Measurements from ENCODE around the gene SLC1A5. TPM values are rescaled to one million over a fixed set of nuclear protein-coding genes. Genes with fewer than 3 reads are reported as not detected.
A peak's percentile ranks its signal among the peaks of the same experiment; 100 is the strongest.

Gene SLC1A5
- total RNA-seq, 1 experiment from 2014 or later, result 512 TPM

- intact Hi-C loops (cut with micrococcal nuclease; ENCODE audit: unreplicated experiment), result no loop called here
- Histone ChIP-seq H3K36me3 (ENCODE audit: control insufficient read depth, insufficient read depth, low read length) (peaks cover 10% of the 10 kb centered on the region), H3K4me3 (ENCODE audit: low read depth, low read length) (no peak overlapping the region), H3K27me3 (replicated peaks; ENCODE audit: control insufficient read depth, insufficient read depth, low read length) (no peaks in the 10 kb centered on the region), H3K4me1 (no peaks in the 10 kb centered on the region), H3K9me3 (no peaks in the 10 kb centered on the region)
- peak in 1 of 2 experiments; percentile 52 for DNase-seq
- Mint-ChIP-seq H3K36me3 (ENCODE audit: insufficient read depth, unreplicated experiment) (peaks cover 85% of the 10 kb centered on the region), H3K4me1 (ENCODE audit: low read depth, unreplicated experiment) (peaks cover 10% of the 10 kb centered on the region), H3K27ac (ENCODE audit: unreplicated experiment) (peak overlapping the region; percentile 8), H3K27me3 (ENCODE audit: insufficient read depth, unreplicated experiment) (no peaks in the 10 kb centered on the region), H3K4me3 (ENCODE audit: unreplicated experiment) (no peak overlapping the region), H3K9me3 (ENCODE audit: unreplicated experiment) (no peaks in the 10 kb centered on the region)
- BruUV-seq (replicated peaks), result no TSS peak
- TF ChIP-seq CTCF (IDR thresholded peaks at IDR 0.05; ENCODE audit: insufficient read depth in 1 of 2, low read depth in 1 of 2, low read length in 1 of 2, severe bottlenecking in 1 of 2, unreplicated experiment in 1 of 2), result no peak
- ChIA-PET CTCF (interaction anchor here (0.9 kb wide), 1 partner anchor 22 kb away, joined by 7 read pairs; no protein-coding TSS in a partner anchor), POLR2A (no interaction called here)
These were observed 51.7 kb downstream of the SLC1A5 start for GRCh38 chr19:46736531-46737297.

GRCh38 chr19:46733690-46734292, 54.6 kb downstream of the SLC1A5 start:
- no peaks in the 10 kb centered on the region for H3K4me1 ChIP-seq
- H3K27me3 Mint-ChIP-seq (ENCODE audit: insufficient read depth, unreplicated experiment), result no peaks in the 10 kb centered on the region
- H3K9me3 Mint-ChIP-seq (ENCODE audit: unreplicated experiment), result no peaks in the 10 kb centered on the region
- TF ChIP-seq CTCF (IDR thresholded peaks at IDR 0.05; ENCODE audit: insufficient read depth in 1 of 2, low read depth in 1 of 2, low read length in 1 of 2, severe bottlenecking in 1 of 2, unreplicated experiment in 1 of 2), result no peak
- ChIA-PET POLR2A (no interaction called here), CTCF (no interaction called here)
- H3K36me3 Mint-ChIP-seq (ENCODE audit: insufficient read depth, unreplicated experiment), result peaks cover 86% of the 10 kb centered on the region
- H3K27ac Mint-ChIP-seq (ENCODE audit: unreplicated experiment), result peak overlapping the region; percentile 21
- H3K27me3 ChIP-seq (replicated peaks; ENCODE audit: control insufficient read depth, insufficient read depth, low read length), result no peaks in the 10 kb centered on the region
- intact Hi-C loops (cut with micrococcal nuclease; ENCODE audit: unreplicated experiment), result no loop called here
- BruUV-seq (replicated peaks), result TSS peak; percentile 4
- no peak for DNase-seq
- H3K4me3 Mint-ChIP-seq (ENCODE audit: unreplicated experiment), result no peak overlapping the region
- H3K4me1 Mint-ChIP-seq (ENCODE audit: low read depth, unreplicated experiment), result no peaks in the 10 kb centered on the region
- H3K4me3 ChIP-seq (ENCODE audit: low read depth, low read length), result no peak overlapping the region
- peaks cover 9% of the 10 kb centered on the region for H3K36me3 ChIP-seq (ENCODE audit: control insufficient read depth, insufficient read depth, low read length)
- H3K9me3 ChIP-seq, result no peaks in the 10 kb centered on the region

GRCh38 chr19:46732966-46733689, 55.3 kb downstream of the SLC1A5 start:
- H3K4me1 ChIP-seq, result no peaks in the 10 kb centered on the region
- no peak for TF ChIP-seq CTCF (IDR thresholded peaks at IDR 0.05; ENCODE audit: insufficient read depth in 1 of 2, low read depth in 1 of 2, low read length in 1 of 2, severe bottlenecking in 1 of 2, unreplicated experiment in 1 of 2)
- Mint-ChIP-seq H3K4me3 (ENCODE audit: unreplicated experiment) (no peak overlapping the region), H3K4me1 (ENCODE audit: low read depth, unreplicated experiment) (no peaks in the 10 kb centered on the region), H3K36me3 (ENCODE audit: insufficient read depth, unreplicated experiment) (peaks cover 87% of the 10 kb centered on the region), H3K9me3 (ENCODE audit: unreplicated experiment) (no peaks in the 10 kb centered on the region), H3K27ac (ENCODE audit: unreplicated experiment) (no peak overlapping the region), H3K27me3 (ENCODE audit: insufficient read depth, unreplicated experiment) (no peaks in the 10 kb centered on the region)
- intact Hi-C loops (cut with micrococcal nuclease; ENCODE audit: unreplicated experiment), result no loop called here
- CTCF ChIA-PET, result no interaction called here
- no peak overlapping the region for H3K4me3 ChIP-seq (ENCODE audit: low read depth, low read length)
- BruUV-seq (replicated peaks), result no TSS peak
- POLR2A ChIA-PET, result no interaction called here
- peaks cover 9% of the 10 kb centered on the region for H3K36me3 ChIP-seq (ENCODE audit: control insufficient read depth, insufficient read depth, low read length)
- no peaks in the 10 kb centered on the region for H3K9me3 ChIP-seq
- DNase-seq, result no peak
- H3K27me3 ChIP-seq (replicated peaks; ENCODE audit: control insufficient read depth, insufficient read depth, low read length), result no peaks in the 10 kb centered on the region

Measured in Caco-2 (cell line).